GM12878 (cell line): Measurements from ENCODE around the gene PLPP7. TPM values are rescaled to one million over a fixed set of nuclear protein-coding genes. Genes with fewer than 3 reads are reported as not detected.

Experiments used
- ATAC-seq: fragments of 200-7000 bp; cut with Tn5 transposase; 3 replicates; pipeline ENCODE4 v1.9.1; 2020; ENCODE audit warnings: mild to moderate bottlenecking, moderate library complexity
- BruUV-seq: library from RNA; stranded (reverse); fragments of 400-500 nt; replicated peaks from 2 replicates; lab custom pipeline; 2021; lab: Mats Ljungman, UMichigan
- CTCF ChIA-PET: fragments of 300-600 bp; sonication (Branson Sonifier 250); formaldehyde crosslinking; extraction: SDS; loops from one replicate; lab custom pipeline; 2021; ENCODE audit warnings: inconsistent platforms; lab: Yijun Ruan, JAX
- POLR2A ChIA-PET: fragments of 350-600 bp; formaldehyde crosslinking; extraction: SDS; loops from one replicate; lab custom pipeline; 2021; ENCODE audit warnings: inconsistent platforms; lab: Charles Lee
- RAD21 ChIA-PET: fragments of 300-600 bp; sonication (Branson Sonifier 250); formaldehyde crosslinking; loops from one replicate; lab custom pipeline; 2023; ENCODE audit warnings: antibody characterized with exemption; ENCODE audit not compliant: unreplicated experiment; lab: Charles Lee
- SMC1A ChIA-PET: fragments of 300-600 bp; sonication (Branson Sonifier 250); formaldehyde crosslinking; loops from one replicate; lab custom pipeline; 2023; ENCODE audit not compliant: unreplicated experiment, uncharacterized antibody; lab: Charles Lee
- DNase-seq: peaks from one replicate; pipeline ENCODE4 v3.0.0-alpha.2; 2011; ENCODE audit warnings: low read depth, low spot score
- FAIRE-seq: peaks from 3 replicates; lab custom pipeline; 2011; peaks lifted over from hg19 to GRCh38; lab: Jason Lieb, UNC
- H2AFZ ChIP-seq: 2 replicates; pipeline ENCODE4 v1.6.0; 2011; ENCODE audit warnings: low read depth, low read length, control low read depth; ENCODE audit not compliant: control insufficient read depth
- H3K27ac ChIP-seq: 2 replicates; pipeline ENCODE4 v1.5.1; 2011; ENCODE audit warnings: control low read depth; ENCODE audit not compliant: control insufficient read depth, insufficient read depth
- H3K27me3 ChIP-seq, 2 experiments: replicated peaks in 1 of 2; 2 replicates each; pipeline versions ENCODE4 v1.6.0 to v1.6.1; 2011; ENCODE audit warnings: low read length in 1 of 2; ENCODE audit not compliant: control insufficient read depth in 2 of 2, insufficient read depth in 2 of 2
- H3K36me3 ChIP-seq, 2 experiments: 2 replicates each; pipeline ENCODE4 v1.5.1; 2011; ENCODE audit warnings: low read length in 1 of 2; ENCODE audit not compliant: control insufficient read depth in 2 of 2, insufficient read depth in 2 of 2
- H3K4me1 ChIP-seq: 2 replicates; pipeline ENCODE4 v1.6.1; 2011; ENCODE audit warnings: mild to moderate bottlenecking, low read length, moderate library complexity, mixed read lengths; ENCODE audit not compliant: control insufficient read depth, insufficient read depth
- H3K4me2 ChIP-seq: 2 replicates; pipeline ENCODE4 v1.6.0; 2011; ENCODE audit warnings: control low read depth; ENCODE audit not compliant: control insufficient read depth, insufficient read depth
- H3K4me3 ChIP-seq: fragments of 200-600 bp; sonication (generic); 2 replicates; pipeline ENCODE4 v1.5.1; 2016
- H3K79me2 ChIP-seq: 2 replicates; pipeline ENCODE4 v1.6.0; 2011; ENCODE audit warnings: low read length; ENCODE audit not compliant: control insufficient read depth, insufficient read depth
- H3K9ac ChIP-seq: 2 replicates; pipeline ENCODE4 v1.8.0; 2011; ENCODE audit warnings: low read length, control low read depth, mixed read lengths; ENCODE audit not compliant: control insufficient read depth, insufficient read depth
- H3K9me3 ChIP-seq: replicated peaks from 3 replicates; pipeline ENCODE4 v1.5.1; 2011; ENCODE audit warnings: mild to moderate bottlenecking, low read length; ENCODE audit not compliant: control insufficient read depth, insufficient read depth
- H4K20me1 ChIP-seq: 2 replicates; pipeline ENCODE4 v1.6.0; 2011; ENCODE audit not compliant: control insufficient read depth, insufficient read depth
- CBX3 ChIP-seq: fragments of 200-600 bp; sonication (generic); IDR thresholded peaks from 2 replicates; pipeline ENCODE4 v1.6.1; 2016; ENCODE audit warnings: low read depth, borderline replicate concordance
- E2F8 ChIP-seq: fragments of 450-650 bp; IDR thresholded peaks from 2 replicates; pipeline ENCODE4 v1.6.1; 2018; ENCODE audit warnings: mild to moderate bottlenecking, low read depth, moderate library complexity; ENCODE audit not compliant: partially characterized antibody
- EGR1 ChIP-seq, 2 experiments: IDR thresholded peaks; 1 replicate in 1 of 2; 2 replicates in 1 of 2; pipeline ENCODE4 v1.6.1; 2011 to 2012; ENCODE audit warnings: low read depth in 2 of 2, low read length in 2 of 2, borderline replicate concordance in 1 of 2, mild to moderate bottlenecking in 1 of 2, moderate library complexity in 1 of 2
- FOS ChIP-seq: IDR thresholded peaks from 3 replicates; pipeline ENCODE4 v1.6.1; 2011; ENCODE audit warnings: borderline replicate concordance; ENCODE audit not compliant: insufficient read length; ENCODE audit errors: extremely low read depth
- IRF4 ChIP-seq: IDR thresholded peaks from 2 replicates; pipeline ENCODE4 v1.6.1; 2011; ENCODE audit warnings: low read depth, low read length
- JUNB ChIP-seq: IDR thresholded peaks from 2 replicates; pipeline ENCODE4 v1.6.1; 2016; ENCODE audit warnings: antibody characterized with exemption, mild to moderate bottlenecking
- NR2C1 ChIP-seq: fragments of 450-650 bp; IDR thresholded peaks from 2 replicates; pipeline ENCODE4 v1.6.1; 2017; ENCODE audit warnings: antibody characterized with exemption, mild to moderate bottlenecking, moderate library complexity
- PAX8 ChIP-seq: fragments of 450-650 bp; IDR thresholded peaks from 2 replicates; pipeline ENCODE4 v1.6.1; 2017; ENCODE audit warnings: mild to moderate bottlenecking, moderate library complexity
- RFX5 ChIP-seq: IDR thresholded peaks from 2 replicates; pipeline ENCODE4 v1.6.1; 2011; ENCODE audit warnings: low read depth, low read length, improper control_type of control experiment
- SKIL ChIP-seq: fragments of 450-650 bp; IDR thresholded peaks from 2 replicates; pipeline ENCODE4 v1.6.1; 2017; ENCODE audit warnings: mild to moderate bottlenecking, low read depth, inconsistent platforms; ENCODE audit not compliant: poor library complexity, severe bottlenecking
- SMARCA5 ChIP-seq: fragments of 450-650 bp; IDR thresholded peaks from 2 replicates; pipeline ENCODE4 v1.6.1; 2017; ENCODE audit warnings: mild to moderate bottlenecking
- WGBS: methylation state at CpG from one replicate; pipeline ENCODE4 v1.1.6; 2016; ENCODE audit warnings: low lambda C conversion rate; ENCODE audit not compliant: insufficient replicate concordance, insufficient coverage; ENCODE audit errors: missing lambda C conversion rate; 5-methylcytosine and 5-hydroxymethylcytosine counted together
- in situ Hi-C: fragments of 300-500 bp; cut with MboI; formaldehyde crosslinking; loops from 9 replicates; pipeline ENCODE4 v1.14.3; 2018; ENCODE audit warnings: mixed read lengths
- intact Hi-C: fragments of 100-400 bp; cut with micrococcal nuclease; formaldehyde crosslinking; loops from one replicate; pipeline ENCODE4 v1.14.2; 2022; ENCODE audit not compliant: unreplicated experiment
- polyA plus RNA-seq, 11 experiments: library from polyadenylated mRNA; depleted of rRNA in 4 of 11; unstranded in 6 of 11; stranded (reverse) in 5 of 11; fragments of >200 nt; fragmentation: Nextera tagmentation in 4 of 11; fragmentation: Illumina TruSeq in 1 of 11; extraction: Ambion mirVana in 4 of 11; extraction: Trizol in 1 of 11; gene quantifications; 1 replicate in 1 of 11; 2 replicates in 10 of 11; pipeline versions ENCODE4 v1.2.1 to v1.2.3, GENCODE V29; 2011 to 2016; ENCODE audit warnings: inconsistent platforms in 2 of 11, missing spikeins in 2 of 11, low read depth in 1 of 11
- total RNA-seq, 4 experiments: library from RNA; depleted of rRNA in 3 of 4; stranded (reverse); fragments of >200 nt in 3 of 4; fragmentation: Illumina TruSeq in 1 of 4; extraction: Trizol in 1 of 4; gene quantifications; 2 replicates each; pipeline versions ENCODE4 v1.2.1 to v1.2.3, GENCODE V29; 2013 to 2021

The PLPP7 gene
- total and polyA plus RNA-seq, 10 of the 15 experiments (the other 5 are each of a cell fraction or from before 2014, with no cell fraction given): 0.05 to 1.0 (median 0.40) TPM; not detected in 3

GRCh38 chr9:131329241-131329641 lies 39.7 kb downstream of the PLPP7 start:
- Histone ChIP-seq H3K4me3 (no peak overlapping the region), H3K4me2 (no peak overlapping the region), H4K20me1 (no peaks in the 10 kb centered on the region), H3K9ac (no peak overlapping the region), H3K36me3 (no peaks in the 10 kb centered on the region), H2AFZ (no peak overlapping the region), H3K27me3 (no peaks in the 10 kb centered on the region; a peak in 1 of 4 replicates), H3K4me1 (no peaks in the 10 kb centered on the region), H3K27ac (no peak overlapping the region), H3K9me3 (no peaks in the 10 kb centered on the region), H3K79me2 (no peaks in the 10 kb centered on the region)
- RAD21 ChIA-PET: no interaction called here
- in situ Hi-C loops (no loop called here), intact Hi-C loops (no loop called here)
- POLR2A ChIA-PET: no interaction called here
- WGBS: 33% methylated on average over 11 of the region's 11 CpGs
- DNase-seq (no peak), ATAC-seq (no peak), FAIRE-seq (no peak)
- CTCF ChIA-PET: interaction anchor here (0.6 kb wide), 1 partner anchor 149 kb away, joined by 3 read pairs; no protein-coding TSS in a partner anchor
- SMC1A ChIA-PET: interaction anchor here (1.4 kb wide), 1 partner anchor 151 kb away, joined by 3 read pairs; no protein-coding TSS in a partner anchor
- no TSS peak for BruUV-seq
- TF ChIP-seq RFX5 (no peak), CBX3 (no peak), IRF4 (no peak), JUNB (no peak), FOS (no peak), EGR1 (IDR thresholded peaks at IDR 0.05; ENCODE audit: borderline replicate concordance in 1 of 2, low read depth in 2 of 2, low read length in 2 of 2) (no peak), NR2C1 (no peak), PAX8 (no peak), E2F8 (no peak), SKIL (no peak), SMARCA5 (no peak)
